HEK293 (cell line): ENCODE measurements around the gene JAM2.

Source experiments
- BCL11B ChIP-seq: fragments of 450-650 bp; formaldehyde crosslinking; IDR thresholded peaks from 2 replicates; pipeline ENCODE4 v1.5.1; 2016; ENCODE audit warnings: low read depth, missing biosample characterization, missing genetic modification characterization
- TCF7L2 ChIP-seq: IDR thresholded peaks from 2 replicates; pipeline ENCODE4 v1.6.1; 2011; ENCODE audit warnings: low read depth, mild to moderate bottlenecking, inconsistent platforms, low read length, moderate library complexity, borderline replicate concordance
- ZFHX2 ChIP-seq: fragments of 450-650 bp; formaldehyde crosslinking; conservative IDR thresholded peaks from 2 replicates; pipeline ENCODE4 v1.5.1; 2016; ENCODE audit warnings: missing biosample characterization, missing genetic modification characterization
- ZNF121 ChIP-seq: fragments of 450-650 bp; formaldehyde crosslinking; IDR thresholded peaks from 2 replicates; pipeline ENCODE4 v1.5.1; 2016; ENCODE audit warnings: missing biosample characterization, missing genetic modification characterization
- ZNF274 ChIP-seq, 2 experiments: fragments of 200-500 bp in 1 of 2; fragments of 450-650 bp in 1 of 2; sonication (Bioruptor generic) in 1 of 2; formaldehyde crosslinking in 1 of 2; IDR thresholded peaks; 2 replicates each; pipeline versions ENCODE4 v1.5.1 to v1.6.1; 2014 to 2016; ENCODE audit warnings: borderline replicate concordance in 1 of 2, inconsistent platforms in 1 of 2, low read length in 1 of 2, missing biosample characterization in 1 of 2, missing genetic modification characterization in 1 of 2
- ZNF302 ChIP-seq: fragments of 450-650 bp; formaldehyde crosslinking; IDR thresholded peaks from 2 replicates; pipeline ENCODE4 v1.5.1; 2016; ENCODE audit warnings: missing biosample characterization, missing genetic modification characterization, low read depth
- ZNF571 ChIP-seq: fragments of 450-650 bp; formaldehyde crosslinking; IDR thresholded peaks from 2 replicates; pipeline ENCODE4 v1.5.0; 2017; ENCODE audit warnings: missing biosample characterization, missing genetic modification characterization
- ZNF658 ChIP-seq: fragments of 450-650 bp; formaldehyde crosslinking; IDR thresholded peaks from 2 replicates; pipeline ENCODE4; 2016; ENCODE audit warnings: missing biosample characterization, missing genetic modification characterization
- ZNF792 ChIP-seq: fragments of 450-650 bp; formaldehyde crosslinking; IDR thresholded peaks from 2 replicates; pipeline ENCODE4 v1.5.1; 2016; ENCODE audit warnings: missing biosample characterization, missing genetic modification characterization
- TF ChIP-seq, protein P1 (sequence below): fragments of 450-650 bp; formaldehyde crosslinking; IDR thresholded peaks from 2 replicates; pipeline ENCODE4 v1.5.1; 2016; ENCODE audit warnings: missing biosample characterization, missing genetic modification characterization
- TF ChIP-seq, protein P2 (sequence below): fragments of 450-650 bp; formaldehyde crosslinking; optimal IDR thresholded peaks from 2 replicates; pipeline ENCODE3; 2016; ENCODE audit warnings: missing biosample characterization, mild to moderate bottlenecking, missing genetic modification characterization

DNA sequence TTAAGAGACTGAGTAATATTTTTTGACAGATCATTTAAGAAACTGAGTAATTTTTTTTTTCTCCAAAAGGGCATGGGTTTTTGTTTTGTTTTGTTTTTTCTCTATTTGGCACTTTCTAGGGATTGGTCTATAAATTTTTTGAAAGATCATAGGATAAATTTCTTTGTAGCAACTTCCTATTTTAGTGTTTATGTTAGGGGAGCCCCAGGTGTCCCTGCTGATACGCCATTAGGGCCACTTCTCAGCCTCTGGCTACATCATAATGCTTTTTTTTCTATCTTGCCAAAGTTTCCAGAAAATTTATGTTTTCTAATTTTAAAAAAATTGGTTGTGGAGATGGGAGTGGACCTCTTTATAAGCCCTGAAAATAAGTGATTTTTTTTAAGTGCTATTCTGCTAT is 98.4 kb downstream of the JAM2 start:
- TF ChIP-seq, protein P1, sequence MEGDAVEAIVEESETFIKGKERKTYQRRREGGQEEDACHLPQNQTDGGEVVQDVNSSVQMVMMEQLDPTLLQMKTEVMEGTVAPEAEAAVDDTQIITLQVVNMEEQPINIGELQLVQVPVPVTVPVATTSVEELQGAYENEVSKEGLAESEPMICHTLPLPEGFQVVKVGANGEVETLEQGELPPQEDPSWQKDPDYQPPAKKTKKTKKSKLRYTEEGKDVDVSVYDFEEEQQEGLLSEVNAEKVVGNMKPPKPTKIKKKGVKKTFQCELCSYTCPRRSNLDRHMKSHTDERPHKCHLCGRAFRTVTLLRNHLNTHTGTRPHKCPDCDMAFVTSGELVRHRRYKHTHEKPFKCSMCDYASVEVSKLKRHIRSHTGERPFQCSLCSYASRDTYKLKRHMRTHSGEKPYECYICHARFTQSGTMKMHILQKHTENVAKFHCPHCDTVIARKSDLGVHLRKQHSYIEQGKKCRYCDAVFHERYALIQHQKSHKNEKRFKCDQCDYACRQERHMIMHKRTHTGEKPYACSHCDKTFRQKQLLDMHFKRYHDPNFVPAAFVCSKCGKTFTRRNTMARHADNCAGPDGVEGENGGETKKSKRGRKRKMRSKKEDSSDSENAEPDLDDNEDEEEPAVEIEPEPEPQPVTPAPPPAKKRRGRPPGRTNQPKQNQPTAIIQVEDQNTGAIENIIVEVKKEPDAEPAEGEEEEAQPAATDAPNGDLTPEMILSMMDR (tag by site-specific recombination) = no peak
- no peak for TF ChIP-seq ZFHX2 (tag by site-specific recombination)
- TF ChIP-seq ZNF121 (tag by site-specific recombination) = no peak
- TF ChIP-seq TCF7L2 = no peak
- TF ChIP-seq, protein P2, sequence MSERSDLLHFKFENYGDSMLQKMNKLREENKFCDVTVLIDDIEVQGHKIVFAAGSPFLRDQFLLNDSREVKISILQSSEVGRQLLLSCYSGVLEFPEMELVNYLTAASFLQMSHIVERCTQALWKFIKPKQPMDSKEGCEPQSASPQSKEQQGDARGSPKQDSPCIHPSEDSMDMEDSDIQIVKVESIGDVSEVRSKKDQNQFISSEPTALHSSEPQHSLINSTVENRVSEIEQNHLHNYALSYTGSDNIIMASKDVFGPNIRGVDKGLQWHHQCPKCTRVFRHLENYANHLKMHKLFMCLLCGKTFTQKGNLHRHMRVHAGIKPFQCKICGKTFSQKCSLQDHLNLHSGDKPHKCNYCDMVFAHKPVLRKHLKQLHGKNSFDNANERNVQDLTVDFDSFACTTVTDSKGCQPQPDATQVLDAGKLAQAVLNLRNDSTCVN (tag by site-specific recombination) = no peak
- no peak for TF ChIP-seq ZNF274 (IDR thresholded peaks at IDR 0.05; ENCODE audit: low read length)
- no peak for TF ChIP-seq ZNF274 (tag by site-specific recombination; IDR thresholded peaks at IDR 0.05; ENCODE audit: borderline replicate concordance)
- TF ChIP-seq ZNF302 (tag by site-specific recombination) = no peak
- TF ChIP-seq BCL11B = no peak
- TF ChIP-seq ZNF792 (tag by site-specific recombination) = no peak
- TF ChIP-seq ZNF571 (tag by site-specific recombination) = no peak
- TF ChIP-seq ZNF658 = no peak
